ENCODE results near the gene WDR91.

DNA sequence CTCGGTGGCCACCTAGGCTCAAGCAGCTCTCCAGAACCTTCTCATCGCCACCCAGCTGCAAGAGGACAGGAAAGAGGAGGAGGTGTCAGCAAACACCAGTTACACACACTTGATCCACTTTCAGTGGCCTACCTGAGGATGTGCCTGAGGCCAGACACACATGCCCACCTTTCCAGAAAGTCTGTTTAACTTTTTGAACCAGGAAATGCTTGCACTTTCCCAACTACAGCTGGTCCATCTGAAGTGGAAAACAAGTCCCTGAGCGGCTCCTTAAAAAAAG lies 25.1 kb downstream of the WDR91 start:
- TF ChIP-seq SP1 (IDR thresholded peaks at IDR 0.05) (no peak), BHLHE40 (IDR thresholded peaks at IDR 0.05; ENCODE audit: borderline replicate concordance) (no peak), HDGF (IDR thresholded peaks at IDR 0.05; ENCODE audit: borderline replicate concordance) (no peak), SUZ12 (IDR thresholded peaks at IDR 0.05) (no peak), FOXM1 (IDR thresholded peaks at IDR 0.05; ENCODE audit: borderline replicate concordance) (no peak), FOXK2 (IDR thresholded peaks at IDR 0.05) (no peak), TARDBP (IDR thresholded peaks at IDR 0.05) (no peak), FOXA1 (IDR thresholded peaks at IDR 0.05) (no peak)
